ENCODE data around the gene CD74. TPM values are rescaled to one million over a fixed set of nuclear protein-coding genes. Genes with fewer than 3 reads are reported as not detected.

CD74 gene
- total RNA-seq, 1 donor from 2014 or later: 1.1 TPM

DNA sequence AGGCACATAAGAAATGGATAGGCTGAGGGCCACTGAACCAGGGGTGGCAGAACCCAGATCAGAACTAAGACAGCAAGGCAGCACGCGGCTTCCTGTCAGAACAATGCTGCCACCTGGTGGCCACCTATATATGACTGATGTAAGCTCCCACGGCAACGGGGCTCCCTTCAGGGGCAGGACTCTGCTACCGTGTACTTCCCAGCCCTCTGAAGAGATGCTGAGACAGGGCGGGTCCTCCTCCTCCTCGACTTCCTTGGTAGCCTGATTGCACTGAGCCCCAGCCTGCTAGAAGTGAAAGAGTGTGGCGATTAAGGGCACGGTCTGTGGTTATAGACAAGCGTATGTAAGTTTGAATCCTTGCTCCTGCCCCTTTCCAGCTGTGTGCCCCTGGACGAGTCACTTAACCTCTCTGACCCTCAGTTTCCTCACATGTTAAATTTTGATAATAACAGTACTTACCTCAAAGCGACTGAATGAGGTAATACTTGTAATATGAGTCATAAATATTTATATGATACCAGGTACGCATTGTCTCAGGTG lies 23.5 kb upstream of the CD74 start:
- Histone ChIP-seq H3K27me3 (ENCODE audit: control insufficient read depth, insufficient read depth, low read length) (no peaks in the 10 kb centered on the region), H3K4me3 (ENCODE audit: low read depth, low read length) (no peak overlapping the region), H3K36me3 (ENCODE audit: control insufficient read depth, insufficient read depth, low read length) (no peaks in the 10 kb centered on the region)
- FAIRE-seq (no peak), DNase-seq (ENCODE audit: low read depth) (peak; percentile 76)
- TF ChIP-seq, protein P1, sequence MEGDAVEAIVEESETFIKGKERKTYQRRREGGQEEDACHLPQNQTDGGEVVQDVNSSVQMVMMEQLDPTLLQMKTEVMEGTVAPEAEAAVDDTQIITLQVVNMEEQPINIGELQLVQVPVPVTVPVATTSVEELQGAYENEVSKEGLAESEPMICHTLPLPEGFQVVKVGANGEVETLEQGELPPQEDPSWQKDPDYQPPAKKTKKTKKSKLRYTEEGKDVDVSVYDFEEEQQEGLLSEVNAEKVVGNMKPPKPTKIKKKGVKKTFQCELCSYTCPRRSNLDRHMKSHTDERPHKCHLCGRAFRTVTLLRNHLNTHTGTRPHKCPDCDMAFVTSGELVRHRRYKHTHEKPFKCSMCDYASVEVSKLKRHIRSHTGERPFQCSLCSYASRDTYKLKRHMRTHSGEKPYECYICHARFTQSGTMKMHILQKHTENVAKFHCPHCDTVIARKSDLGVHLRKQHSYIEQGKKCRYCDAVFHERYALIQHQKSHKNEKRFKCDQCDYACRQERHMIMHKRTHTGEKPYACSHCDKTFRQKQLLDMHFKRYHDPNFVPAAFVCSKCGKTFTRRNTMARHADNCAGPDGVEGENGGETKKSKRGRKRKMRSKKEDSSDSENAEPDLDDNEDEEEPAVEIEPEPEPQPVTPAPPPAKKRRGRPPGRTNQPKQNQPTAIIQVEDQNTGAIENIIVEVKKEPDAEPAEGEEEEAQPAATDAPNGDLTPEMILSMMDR (IDR thresholded peaks at IDR 0.05; ENCODE audit: insufficient read depth, low read length, severe bottlenecking): peak; percentile 92

DNA sequence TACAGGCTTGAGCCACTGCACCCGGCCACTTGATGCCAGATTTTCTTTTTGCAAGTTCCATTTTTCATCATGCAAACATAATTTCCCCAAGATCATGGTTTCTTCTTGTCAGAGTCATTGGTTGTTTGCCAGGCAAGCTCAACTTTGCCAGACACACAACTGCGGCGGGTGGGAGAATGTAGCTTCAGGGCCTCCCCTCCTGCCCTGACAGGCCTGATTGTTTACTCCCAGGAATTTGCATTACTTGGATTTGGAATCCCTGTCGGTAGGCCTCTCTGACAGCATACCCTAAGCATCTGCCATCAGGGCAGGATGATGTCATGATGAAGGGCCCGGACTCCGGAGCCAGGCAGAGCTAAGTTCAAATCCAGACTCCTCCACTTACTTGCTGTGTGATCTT lies 21.8 kb upstream of the CD74 start:
- TF ChIP-seq, protein P1 (IDR thresholded peaks at IDR 0.05; ENCODE audit: insufficient read depth, low read length, severe bottlenecking): no peak
- no peaks in the 10 kb centered on the region for H3K27me3 ChIP-seq (ENCODE audit: control insufficient read depth, insufficient read depth, low read length)
- DNase-seq (ENCODE audit: low read depth): peak; percentile 98
- H3K36me3 ChIP-seq (ENCODE audit: control insufficient read depth, insufficient read depth, low read length): no peaks in the 10 kb centered on the region
- no peak for FAIRE-seq
- no peak overlapping the region for H3K4me3 ChIP-seq (ENCODE audit: low read depth, low read length)

DNA sequence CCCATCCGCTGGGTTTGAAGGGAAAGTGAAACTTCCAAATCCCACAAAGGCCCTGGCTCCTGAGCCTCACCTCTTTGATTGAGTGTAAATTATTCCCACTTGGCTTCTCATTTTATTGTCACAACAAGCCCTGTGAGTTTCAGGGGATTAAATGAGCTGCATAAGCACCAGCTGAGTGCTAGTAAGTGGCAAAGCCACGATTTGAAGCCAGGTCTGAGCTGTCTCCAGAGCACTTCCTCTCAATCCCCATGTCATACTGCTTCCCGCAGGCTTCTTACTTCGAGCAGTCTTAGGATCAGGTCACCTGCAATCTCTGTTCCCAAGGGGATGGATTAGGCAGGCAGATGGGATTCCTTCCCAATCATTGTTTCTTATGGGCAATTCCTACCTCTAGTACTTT lies 18.9 kb upstream of the CD74 start:
- no peak for DNase-seq (ENCODE audit: low read depth)
- Histone ChIP-seq H3K27me3 (ENCODE audit: control insufficient read depth, insufficient read depth, low read length) (no peaks in the 10 kb centered on the region), H3K4me3 (ENCODE audit: low read depth, low read length) (no peak overlapping the region), H3K36me3 (ENCODE audit: control insufficient read depth, insufficient read depth, low read length) (no peaks in the 10 kb centered on the region)
- no peak for FAIRE-seq
- TF ChIP-seq, protein P1 (IDR thresholded peaks at IDR 0.05; ENCODE audit: insufficient read depth, low read length, severe bottlenecking): no peak

DNA sequence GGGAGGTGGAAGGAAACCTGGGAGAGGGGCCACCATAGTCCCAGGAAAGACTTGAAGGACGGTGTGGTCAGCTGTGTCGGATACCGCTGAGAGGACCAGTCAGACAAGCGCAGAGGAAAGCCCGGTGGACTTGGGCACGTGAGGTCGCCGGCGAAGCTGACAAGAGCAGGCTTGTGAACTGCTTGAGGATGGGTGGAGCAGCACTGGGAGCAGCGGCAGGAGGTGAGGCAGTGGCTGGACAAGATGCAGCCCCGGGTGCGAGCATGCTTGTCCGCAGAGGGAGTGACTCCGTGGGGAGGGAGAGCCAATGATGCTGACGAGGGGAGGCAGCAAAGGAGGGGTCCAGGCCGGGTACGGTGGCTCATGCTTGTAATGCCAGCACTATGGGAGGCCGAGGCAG lies 18.3 kb upstream of the CD74 start:
- no peak for FAIRE-seq
- no peak for DNase-seq (ENCODE audit: low read depth)
- Histone ChIP-seq H3K36me3 (ENCODE audit: control insufficient read depth, insufficient read depth, low read length) (no peaks in the 10 kb centered on the region), H3K4me3 (ENCODE audit: low read depth, low read length) (no peak overlapping the region), H3K27me3 (ENCODE audit: control insufficient read depth, insufficient read depth, low read length) (no peaks in the 10 kb centered on the region)
- TF ChIP-seq, protein P1 (IDR thresholded peaks at IDR 0.05; ENCODE audit: insufficient read depth, low read length, severe bottlenecking): no peak

GRCh38 chr5:150429410-150429873 lies 16.7 kb upstream of the CD74 start:
- no peak overlapping the region for H3K4me3 ChIP-seq (ENCODE audit: low read depth, low read length)

More at GRCh38 chr5:150429410-150429873, 16.7 kb upstream of the CD74 start:
- Histone ChIP-seq H3K27me3 (ENCODE audit: control insufficient read depth, insufficient read depth, low read length) (no peaks in the 10 kb centered on the region), H3K36me3 (ENCODE audit: control insufficient read depth, insufficient read depth, low read length) (no peaks in the 10 kb centered on the region)
- no peak for DNase-seq (ENCODE audit: low read depth)
- TF ChIP-seq, protein P1 (IDR thresholded peaks at IDR 0.05; ENCODE audit: insufficient read depth, low read length, severe bottlenecking): no peak
- FAIRE-seq: no peak

All from bronchial epithelial cell (primary cell).